Right forelimb (tissue), 1 donor: ENCODE data around the gene TBXAS1.
"Not testable (repeated sequence)": the region's sequence is repeated elsewhere in the genome, so short reads cannot be mapped to it uniquely, and the experiment has no call there.

Source experiments
- DNase-seq: peaks from one replicate; pipeline ENCODE4 v3.0.0-alpha.2; 2018

TBXAS1 gene

GRCh38 chr7:139828446-139828845, 618 bp upstream of the TBXAS1 start:
- no peak for DNase-seq

GRCh38 chr7:139829775-139830117, 682 bp downstream of the TBXAS1 start:
- no peak for DNase-seq

DNA sequence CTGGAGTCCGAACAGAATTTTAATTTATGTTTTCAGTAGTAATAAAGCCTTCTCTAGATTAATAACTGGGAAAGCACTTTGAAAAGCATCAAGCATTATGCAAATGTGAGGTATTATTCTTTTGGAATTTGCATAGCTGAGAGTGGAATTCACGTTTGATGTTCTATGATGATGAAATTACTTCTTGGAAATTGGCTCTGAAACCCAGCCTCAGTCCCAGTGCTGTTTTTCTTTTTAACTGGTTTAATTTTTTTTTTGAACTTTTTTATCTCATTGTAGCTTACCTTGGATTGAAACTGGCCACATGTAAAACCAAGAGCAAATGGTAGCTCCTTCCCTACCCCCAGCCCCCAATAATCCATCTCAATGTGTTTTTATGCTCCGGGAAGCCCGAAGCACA, 1.2 kb downstream of the TBXAS1 start:
- DNase-seq = no peak

DNA sequence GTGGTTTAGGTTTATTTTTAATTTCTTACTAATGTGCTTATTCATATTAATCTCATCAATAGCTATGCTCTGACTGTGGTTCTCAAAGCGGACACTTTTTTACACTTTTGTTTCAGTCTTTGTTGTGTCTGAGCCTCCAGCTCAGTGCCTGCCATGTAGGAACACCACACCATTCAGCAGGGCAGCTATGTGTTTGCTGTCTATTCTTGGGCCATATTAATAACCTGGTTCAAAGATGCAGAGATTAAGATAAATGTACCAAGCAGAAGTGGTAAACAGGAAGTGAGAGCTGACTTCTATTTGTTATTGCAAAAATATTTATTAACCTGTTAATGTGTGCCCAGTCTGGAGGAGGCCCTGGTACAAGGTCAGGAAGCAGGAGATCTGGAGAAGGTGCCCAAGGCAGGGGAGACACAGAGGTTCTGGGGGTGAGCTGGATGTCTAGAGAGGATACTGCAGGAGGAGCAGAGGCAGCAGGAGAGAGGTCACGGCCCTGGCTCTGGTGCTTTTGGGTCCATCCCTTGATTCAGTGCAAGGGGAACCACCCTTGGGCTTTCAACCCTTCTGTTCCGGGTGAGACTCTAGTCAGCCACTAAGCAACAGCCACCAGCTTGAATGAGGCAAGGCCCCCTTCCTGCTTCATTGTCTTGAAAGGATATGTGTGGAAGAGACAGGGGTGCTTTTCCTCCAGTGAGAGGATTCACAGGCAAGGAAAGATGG, 1.9 kb downstream of the TBXAS1 start:
- no peak for DNase-seq

GRCh38 chr7:139835848-139836247, 6.8 kb downstream of the TBXAS1 start:
- not testable (repeated sequence) for DNase-seq

GRCh38 chr7:139837291-139837690, 8.2 kb downstream of the TBXAS1 start:
- not testable (repeated sequence) for DNase-seq

- no peak for DNase-seq
Observed at GRCh38 chr7:139838276-139838675, 9.2 kb downstream of the TBXAS1 start.

GRCh38 chr7:139838876-139839275, 9.8 kb downstream of the TBXAS1 start:
- no peak for DNase-seq

DNA sequence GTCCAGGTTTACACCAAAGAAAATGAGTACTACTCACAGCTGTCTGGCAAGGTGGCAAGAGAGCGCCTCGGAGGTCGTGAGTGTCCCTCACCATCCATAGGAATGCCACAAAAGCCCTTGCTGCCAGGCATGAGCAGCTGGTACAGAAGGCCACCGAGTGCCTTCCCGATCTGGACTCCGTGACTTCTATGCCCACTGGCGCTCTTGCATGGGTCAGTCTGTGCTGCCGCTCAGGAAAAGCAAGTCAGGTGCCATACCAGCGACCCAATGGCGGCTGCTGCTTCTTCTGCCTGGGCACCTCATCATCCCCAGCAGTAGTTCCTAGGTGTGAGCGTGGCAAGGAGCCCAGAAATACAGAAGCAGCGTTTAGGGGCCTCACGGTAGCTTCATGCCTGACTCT, 11.7 kb downstream of the TBXAS1 start:
- no peak for DNase-seq

- DNase-seq = no peak
Observed at GRCh38 chr7:139842401-139843210, 13.5 kb downstream of the TBXAS1 start.

DNA sequence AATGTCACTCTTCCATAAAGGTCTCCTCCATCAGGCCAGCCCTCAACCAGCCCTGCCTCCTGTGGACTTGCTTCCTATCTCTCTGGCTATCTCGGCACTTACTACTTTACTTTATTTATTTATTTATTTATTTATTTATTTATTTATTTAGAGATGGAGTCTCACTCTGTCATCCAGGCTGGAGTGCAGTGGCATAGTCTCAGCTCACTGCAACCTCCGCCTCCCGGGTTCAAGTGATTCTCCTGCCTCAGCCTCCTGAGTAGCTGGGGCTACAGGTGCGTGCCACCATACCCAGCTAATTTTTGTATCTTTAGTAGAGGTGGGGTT, 14.1 kb downstream of the TBXAS1 start:
- DNase-seq = not testable (repeated sequence)

DNA sequence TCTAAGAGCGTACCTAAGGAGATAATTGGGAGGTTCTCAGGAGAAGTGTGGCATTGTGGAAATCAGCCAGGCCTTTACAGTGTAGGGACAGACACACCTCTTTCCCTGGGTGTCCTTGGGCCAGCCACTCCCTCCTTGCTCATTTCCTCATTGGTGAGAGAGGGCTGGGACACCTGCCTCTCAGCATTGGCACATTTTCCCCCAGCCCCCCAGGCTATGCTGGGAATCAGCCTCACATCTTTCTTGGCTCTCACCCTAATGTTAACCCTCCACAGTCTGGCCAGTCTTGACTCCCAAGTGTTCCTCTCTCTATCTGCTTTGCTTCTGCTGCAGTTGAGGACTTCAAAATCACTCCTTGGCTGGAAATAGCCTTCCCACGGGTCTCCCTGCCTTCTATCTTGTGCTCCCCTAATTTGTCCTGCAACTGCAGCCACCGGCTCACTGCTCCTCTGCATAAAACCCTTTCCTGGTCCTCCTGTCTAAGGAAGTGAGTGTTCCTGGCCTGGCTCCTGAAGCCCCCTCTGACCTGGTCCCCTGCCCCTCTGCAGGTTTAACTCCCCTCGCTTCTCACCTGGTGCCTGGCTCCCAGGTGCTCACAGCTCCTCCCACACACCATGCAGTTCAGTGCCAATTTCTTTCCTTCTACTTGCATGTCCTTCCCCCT, 15.8 kb downstream of the TBXAS1 start:
- no peak for DNase-seq

GRCh38 chr7:139845443-139845805, 16.4 kb downstream of the TBXAS1 start:
- DNase-seq = no peak

GRCh38 chr7:139846297-139846696, 17.2 kb downstream of the TBXAS1 start:
- no peak for DNase-seq

- DNase-seq = no peak
Observed at GRCh38 chr7:139848274-139848673, 19.2 kb downstream of the TBXAS1 start.

- no peak for DNase-seq
Observed at GRCh38 chr7:139850906-139851305, 21.8 kb downstream of the TBXAS1 start.

DNA sequence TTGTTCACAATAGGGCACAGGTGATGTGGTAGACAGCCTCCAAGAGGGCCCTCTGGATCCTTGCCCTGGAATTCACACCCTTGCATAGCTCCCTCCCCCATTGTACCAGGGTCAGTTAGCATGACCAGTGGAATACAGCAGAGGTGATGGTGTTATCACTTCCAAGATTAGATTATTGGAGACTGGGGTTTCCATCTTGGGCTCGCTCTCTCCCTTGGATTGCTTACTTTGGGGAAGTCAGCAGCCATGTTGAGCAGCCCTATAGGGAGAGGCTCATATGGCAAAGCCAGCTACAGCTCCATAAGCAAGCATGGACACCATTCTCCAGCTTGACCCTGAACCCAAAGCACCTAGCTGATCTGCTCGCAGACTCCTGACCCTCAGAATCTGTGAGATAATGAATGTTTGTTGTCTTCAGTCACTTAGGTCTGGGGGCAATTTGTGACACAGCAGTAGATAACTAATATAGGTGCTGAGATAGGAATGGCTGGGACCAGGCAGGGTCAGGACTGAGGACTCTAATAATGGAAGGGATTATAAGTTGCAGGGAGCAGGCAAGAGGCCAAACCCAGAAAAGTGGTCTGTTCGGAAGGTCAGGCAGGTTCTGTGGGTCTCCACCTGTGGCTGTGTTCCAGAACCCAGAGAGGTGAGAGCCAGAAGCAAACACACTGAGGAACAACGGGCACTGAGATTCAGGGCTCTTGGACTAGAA, 22.9 kb downstream of the TBXAS1 start:
- DNase-seq = no peak

GRCh38 chr7:139852482-139852845, 23.4 kb downstream of the TBXAS1 start:
- no peak for DNase-seq

DNA sequence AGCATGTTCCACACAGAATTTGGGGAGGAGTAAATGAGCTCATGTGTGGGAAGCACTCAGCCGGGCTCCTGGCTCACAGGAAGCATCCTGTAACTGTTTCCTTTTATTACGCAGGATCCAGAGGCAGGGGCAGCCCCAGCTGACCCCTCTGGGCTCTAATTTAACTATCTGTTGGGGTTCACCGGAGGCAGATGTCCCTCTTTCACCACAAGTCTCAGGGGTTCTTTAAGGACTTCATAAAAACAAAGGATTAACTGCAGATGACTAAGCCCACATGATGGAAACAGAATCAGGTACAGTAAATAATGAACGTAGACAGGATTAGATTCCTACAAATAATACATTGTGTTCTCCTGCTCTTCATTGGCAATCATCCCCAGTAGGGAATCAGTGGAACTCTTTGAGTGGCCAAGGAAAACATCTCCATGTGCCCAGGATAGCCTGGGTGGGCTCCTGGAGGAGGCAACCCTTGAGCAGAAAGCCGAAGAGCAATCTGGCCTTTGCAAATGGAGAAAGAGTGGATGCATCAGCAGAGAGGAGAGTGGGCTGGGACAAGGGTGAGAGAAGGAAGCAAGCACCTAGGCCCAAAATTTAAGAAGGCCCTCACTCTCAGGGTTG, 24.6 kb downstream of the TBXAS1 start:
- no peak for DNase-seq

GRCh38 chr7:139854124-139854511, 25.1 kb downstream of the TBXAS1 start:
- DNase-seq = no peak

GRCh38 chr7:139854803-139855497, 25.9 kb downstream of the TBXAS1 start:
- DNase-seq = no peak

GRCh38 chr7:139855498-139856270, 26.6 kb downstream of the TBXAS1 start:
- DNase-seq = no peak
